ENCODE measurements around the gene DTNBP1. TPM values are rescaled to one million over a fixed set of nuclear protein-coding genes. Genes with fewer than 3 reads are reported as not detected.

DTNBP1 gene
- polyA plus RNA-seq, 5 donors = 16.2 to 19.3 (median 16.7) TPM

- no peak for DNase-seq
Measured at GRCh38 chr6:15503346-15503680, 159.5 kb downstream of the DTNBP1 start.

- DNase-seq = no peak
Measured at GRCh38 chr6:15502446-15503345, 160.1 kb downstream of the DTNBP1 start.

GRCh38 chr6:15501826-15502445, 160.9 kb downstream of the DTNBP1 start:
- DNase-seq = peak in 1 of 2 donors; percentile 44

GRCh38 chr6:15500901-15501825, 161.7 kb downstream of the DTNBP1 start:
- no peak for DNase-seq

DNA sequence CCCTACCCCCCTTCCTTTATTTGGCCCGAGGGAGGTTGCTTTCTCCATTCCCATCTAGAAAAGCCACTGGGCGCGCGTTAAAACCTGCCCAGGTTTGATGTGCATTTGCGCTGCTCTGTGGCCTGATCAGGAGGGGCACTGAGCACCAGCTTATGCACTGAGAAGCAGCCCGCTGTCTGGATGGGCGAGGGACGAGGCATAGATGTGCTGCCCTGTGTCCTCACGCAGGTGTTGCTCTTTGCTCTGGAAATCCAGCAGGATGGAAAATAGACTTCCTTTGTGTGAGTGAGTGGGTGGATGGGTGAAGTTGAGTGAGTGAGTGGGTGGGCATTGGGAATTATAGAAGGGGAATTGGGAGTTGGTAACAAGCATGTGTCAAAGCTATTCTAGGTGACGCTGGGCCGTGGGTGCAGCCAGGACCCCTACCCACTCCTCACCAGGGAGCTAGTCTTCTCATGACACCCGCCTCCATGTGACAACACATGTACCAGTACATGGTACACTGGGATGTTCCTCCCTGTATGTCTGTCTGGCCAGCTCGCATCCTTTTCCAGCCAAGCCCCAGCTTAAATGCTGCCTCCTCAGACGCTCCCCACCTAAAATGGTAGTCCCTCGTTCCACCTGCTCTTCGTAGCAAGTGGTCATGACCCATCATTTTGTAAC, 162.6 kb downstream of the DTNBP1 start:
- no peak for DNase-seq

DNA sequence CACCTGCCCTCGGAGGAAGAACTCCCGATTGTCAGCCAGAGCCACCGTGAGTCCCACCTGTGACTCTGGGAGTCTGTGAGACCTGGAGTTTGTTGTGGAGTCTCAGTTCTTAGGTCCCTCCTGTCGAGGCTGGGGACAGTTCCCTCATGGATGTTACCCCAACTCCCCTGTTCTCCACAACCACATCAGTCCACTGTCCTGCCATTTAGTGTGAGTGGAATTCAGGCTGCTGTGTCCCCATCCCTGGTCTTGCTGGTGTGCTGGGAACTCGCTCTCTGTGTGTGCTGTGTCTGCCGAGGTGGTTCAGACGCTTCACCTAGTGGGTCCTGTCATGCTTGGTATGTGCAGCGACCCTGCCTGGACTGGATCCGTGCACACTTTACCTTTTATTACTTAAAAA, 163.2 kb downstream of the DTNBP1 start:
- DNase-seq = no peak

DNA sequence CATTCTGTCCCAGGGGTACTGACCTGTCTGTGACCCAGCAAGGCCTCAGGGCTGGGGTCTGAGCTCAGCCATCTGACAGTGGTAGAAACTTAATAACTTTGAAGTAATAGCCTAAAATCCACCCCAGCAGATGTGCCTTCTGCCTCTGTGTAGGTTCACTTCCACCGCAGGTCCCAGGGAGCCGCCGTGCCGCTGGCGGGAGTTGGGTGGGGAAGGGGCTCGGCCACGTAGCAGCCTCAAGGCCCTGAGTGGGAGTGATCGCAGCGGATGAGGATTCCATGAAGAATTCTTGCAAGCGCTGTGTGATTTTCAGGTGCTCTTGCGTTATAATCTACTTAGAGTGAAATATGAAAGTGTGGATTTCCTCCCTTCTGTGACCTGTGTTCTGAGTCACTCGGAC, 163.7 kb downstream of the DTNBP1 start:
- no peak for DNase-seq

DNA sequence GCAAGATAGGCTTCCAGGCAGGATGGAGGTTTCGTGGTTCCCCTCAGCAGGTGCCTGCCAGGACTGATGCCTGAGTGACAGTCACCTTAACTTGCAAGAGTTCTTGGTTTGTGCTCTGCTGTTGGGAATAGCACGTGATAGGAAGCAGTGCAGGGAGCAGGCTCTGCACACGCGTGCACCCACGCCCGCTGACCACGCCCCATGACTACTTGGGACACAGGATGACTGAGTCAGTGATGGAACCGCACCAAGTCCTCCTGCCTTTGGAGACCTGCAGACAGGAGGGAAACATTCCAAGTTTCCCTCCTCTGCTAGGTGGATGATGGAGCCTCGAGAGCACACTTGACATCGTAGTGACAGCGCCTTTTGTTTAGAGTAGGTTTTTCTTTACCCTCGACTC, 164.2 kb downstream of the DTNBP1 start:
- no peak for DNase-seq

GRCh38 chr6:15496345-15497131, 166.3 kb downstream of the DTNBP1 start:
- no peak for DNase-seq

DNA sequence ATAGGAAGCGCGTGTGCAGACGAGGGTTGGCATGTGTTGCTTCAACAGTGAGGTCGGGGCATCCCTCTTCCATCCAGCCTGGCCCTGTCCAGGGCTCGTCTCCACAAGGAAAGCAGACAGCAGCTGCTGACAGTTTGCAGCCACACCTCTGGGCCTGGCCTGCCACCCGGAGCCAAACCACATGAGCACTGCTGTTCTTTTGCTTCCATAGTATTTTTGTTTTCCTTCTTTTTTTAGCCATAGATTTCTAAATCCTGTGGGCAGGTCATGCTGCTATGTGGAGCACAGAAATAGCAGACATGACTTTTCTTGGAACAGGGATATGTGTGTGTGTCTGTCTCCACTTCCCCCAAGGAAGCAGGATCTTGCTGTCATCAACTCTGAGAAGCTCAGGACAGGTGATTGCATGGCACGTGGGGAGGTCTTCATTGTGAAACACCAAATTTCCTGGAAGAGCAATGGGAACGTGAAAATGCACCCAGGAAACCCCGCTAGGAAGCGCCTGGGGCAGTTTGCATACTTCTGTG, 167.4 kb downstream of the DTNBP1 start:
- DNase-seq = no peak

DNA sequence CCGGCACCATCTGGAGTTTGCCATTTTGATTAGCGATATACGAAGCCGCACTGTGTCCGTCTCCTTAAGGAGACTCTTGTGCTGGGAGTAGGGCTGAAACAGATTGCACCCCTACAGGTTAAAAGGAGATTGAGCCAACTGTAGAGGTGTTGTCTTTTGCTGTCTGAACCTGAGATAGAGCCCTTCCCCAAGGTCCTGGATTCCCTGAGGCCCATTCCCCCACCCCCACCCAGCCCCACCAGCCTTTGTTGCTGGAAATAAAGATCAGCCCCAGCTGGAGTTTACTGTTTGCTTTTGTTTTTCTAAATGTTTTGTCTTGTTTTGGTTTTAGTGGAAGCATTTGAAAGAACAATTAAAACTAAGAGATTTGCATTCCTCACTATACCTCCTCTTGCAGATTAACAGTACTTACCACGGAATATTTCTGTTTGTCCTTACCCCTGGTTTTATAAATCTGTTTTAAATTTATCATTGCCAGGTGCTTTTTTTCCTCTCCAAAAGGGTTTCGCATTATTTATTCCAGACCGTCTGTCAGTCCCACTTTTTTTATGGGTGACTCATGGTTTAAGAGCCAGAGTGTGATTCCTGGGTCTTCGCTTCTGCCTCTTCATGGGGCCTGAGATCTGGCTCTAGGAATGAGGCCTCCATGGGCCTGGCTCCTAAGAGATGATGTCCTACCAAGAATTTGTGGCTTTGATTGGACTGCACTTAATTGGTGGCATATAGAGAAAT, 169.2 kb downstream of the DTNBP1 start:
- no peak for DNase-seq

GRCh38 chr6:15491986-15492269, 170.9 kb downstream of the DTNBP1 start:
- DNase-seq = no peak

DNA sequence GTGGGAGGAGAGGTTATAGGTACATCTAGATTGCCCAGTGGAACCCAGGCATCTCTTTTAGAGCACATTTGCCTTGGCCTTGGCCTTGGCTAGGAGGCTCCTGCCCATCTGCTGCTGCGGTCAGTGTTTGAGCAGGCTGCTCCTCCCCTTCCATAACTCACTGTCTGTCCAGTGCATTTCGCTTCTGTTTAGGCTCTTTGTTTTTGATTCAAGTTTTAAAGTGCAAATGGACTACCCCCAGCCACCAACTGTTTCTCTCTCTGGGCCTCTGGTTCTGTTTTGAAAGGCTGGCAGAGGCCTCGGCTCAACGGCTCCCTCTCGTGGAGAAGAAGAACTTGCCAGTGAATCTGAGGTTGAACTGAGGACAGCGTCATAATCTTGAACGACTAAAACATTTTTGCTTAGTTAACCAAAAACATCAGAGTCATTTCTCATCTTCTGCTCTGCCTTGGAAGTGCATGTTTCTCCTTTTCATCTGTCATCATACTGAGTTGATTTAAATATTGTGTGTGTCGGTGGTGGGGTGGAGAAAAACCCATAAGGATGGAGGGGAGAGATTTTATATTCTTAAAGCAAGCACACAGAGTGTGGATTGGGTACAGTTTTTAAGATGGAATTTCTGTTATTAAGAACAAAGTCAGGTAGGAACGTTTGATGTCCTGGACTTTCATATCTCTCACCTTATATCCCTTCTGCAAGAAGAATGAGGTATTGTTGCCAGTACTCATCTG, 171.4 kb downstream of the DTNBP1 start:
- peak; percentile 62 to 72 for DNase-seq

- DNase-seq = no peak
Measured at GRCh38 chr6:15490242-15491100, 172.4 kb downstream of the DTNBP1 start.

DNA sequence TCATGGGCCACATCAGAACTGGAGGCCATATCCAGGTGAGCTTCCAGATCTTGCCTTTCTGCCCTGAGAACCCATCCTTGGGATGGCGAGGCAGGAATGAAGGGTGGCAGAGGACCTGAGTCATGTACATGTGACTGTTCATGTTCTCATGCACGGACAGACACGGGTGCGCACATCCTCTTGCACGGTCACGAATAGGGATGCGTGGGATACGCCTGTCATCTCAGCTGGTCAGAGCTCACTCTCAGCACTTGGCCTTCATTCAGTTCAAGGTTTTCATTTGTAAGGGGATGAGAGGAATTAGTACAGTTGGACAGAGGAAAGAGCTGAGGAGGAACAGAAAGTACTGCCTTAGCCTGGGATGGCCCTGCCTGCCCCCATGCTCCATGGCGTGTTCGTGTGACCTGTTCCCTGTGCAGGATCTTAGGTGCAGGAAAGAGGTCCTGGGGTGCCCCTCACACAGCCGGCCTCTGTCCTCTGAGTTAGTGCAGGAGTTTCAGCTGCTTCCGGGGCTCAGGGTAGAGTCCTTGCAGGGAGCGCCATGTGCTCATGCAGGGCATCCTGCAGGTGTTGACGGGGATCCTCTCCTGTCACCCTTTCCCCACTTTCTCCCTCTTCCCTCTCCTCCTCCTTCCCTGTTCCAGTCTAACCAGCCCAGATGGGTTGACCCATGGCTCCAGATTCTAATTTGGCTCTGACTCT, 173.4 kb downstream of the DTNBP1 start:
- no peak for DNase-seq

DNA sequence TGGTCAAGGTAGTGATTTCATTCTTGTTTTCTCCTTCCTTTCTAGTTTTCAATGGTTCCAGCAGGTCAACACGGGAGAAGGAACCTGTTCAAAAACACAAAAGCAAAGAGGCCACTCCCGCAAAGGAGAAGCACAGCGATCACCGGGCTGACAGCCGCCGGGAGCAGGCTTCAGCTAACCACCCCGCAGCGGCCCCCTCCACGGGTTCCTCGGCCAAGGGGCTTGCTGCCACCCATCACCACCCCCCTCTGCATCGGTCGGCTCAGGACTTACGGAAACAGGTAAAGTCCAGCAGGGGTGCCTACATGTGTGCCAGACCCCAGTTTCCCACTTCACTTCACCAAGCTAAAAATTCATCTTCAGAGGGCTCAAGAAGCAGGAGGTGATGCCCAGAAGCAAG, 175.6 kb downstream of the DTNBP1 start:
- DNase-seq = no peak

GRCh38 chr6:15485936-15486335, 176.9 kb downstream of the DTNBP1 start:
- no peak for DNase-seq

DNA sequence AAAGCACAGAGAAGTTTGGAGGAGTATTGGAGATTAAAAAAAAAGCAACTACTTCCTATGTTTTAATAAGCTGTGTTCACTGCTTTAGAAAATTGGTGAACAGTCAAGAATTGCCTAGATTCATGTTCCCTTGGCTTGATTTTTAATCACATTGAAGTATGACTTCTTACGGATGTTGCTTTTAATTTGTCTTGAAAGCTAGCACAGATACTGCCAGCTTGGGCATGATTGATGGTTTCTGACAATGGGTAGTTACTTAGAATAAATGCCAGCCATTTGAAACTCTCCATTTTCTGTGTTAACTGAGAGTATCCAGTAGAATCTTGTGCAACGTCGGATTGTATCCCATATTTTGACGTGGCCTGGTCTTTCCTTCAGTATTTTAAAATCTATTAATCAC, 178.0 kb downstream of the DTNBP1 start:
- no peak for DNase-seq
